ENCODE data around the gene LYSMD4.

The LYSMD4 gene

GRCh38 chr15:99731336-99732123, 1.7 kb downstream of the LYSMD4 start:
- DNase-seq = no peak

DNA sequence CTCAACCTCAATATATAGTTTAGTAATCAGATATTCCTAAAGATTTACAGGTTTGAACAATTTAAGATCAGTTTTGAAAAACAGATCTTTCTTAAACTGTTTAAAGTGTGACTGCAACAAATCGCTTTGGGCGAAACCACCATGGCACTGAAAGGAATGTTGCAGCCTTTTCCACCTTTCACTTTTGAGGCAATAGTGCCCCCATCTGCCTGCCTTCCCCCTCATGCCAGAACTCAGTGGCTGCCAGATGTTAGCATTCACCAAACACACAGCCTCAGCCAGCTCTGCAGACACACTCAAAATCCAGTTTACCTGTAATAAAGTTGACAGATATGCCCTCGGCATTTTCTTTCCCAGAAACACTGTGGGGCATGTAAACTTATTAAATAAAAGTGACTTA, 3.3 kb downstream of the LYSMD4 start:
- peak; percentile 32 for DNase-seq

DNA sequence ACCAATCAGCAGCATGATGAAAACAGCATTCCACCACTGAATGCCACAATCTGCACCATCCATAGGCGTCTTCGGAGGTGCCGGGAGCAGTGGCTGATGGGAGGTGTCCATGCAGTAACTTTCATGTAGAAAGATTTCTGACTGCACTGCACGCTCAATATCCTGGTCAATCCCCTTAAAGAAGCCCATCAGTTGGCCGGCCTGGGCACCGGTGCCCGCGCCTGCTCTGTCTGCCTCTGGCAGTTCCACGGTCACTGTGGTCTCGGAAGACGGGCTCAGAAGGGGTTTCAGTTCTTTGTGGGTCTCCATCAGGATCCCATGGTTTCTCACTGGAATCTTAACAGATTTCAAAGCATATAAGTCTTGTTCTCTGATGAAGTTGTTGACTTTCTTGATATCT, 3.9 kb downstream of the LYSMD4 start:
- DNase-seq = no peak

DNA sequence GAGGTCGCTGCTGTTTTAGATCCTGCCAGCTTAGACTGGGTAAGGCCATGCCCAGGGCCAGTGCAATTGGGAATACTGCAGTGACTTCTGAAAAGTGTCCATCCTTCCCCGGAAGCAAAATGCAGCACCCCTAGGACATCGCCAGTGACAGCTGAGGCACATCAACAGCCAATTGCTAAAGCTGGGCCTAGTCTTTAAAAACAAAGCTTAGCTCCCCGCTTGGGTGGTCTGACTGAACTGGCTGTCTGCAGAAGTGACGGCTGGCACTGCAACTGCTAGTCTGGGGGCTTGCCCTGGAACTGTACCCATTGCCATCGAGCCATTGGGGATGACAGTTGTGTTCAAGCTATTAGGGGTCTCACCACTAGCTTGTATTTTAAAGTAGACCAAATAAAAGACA, 4.3 kb downstream of the LYSMD4 start:
- DNase-seq = no peak

- no peak for DNase-seq
Measured at GRCh38 chr15:99727733-99728132, 5.5 kb downstream of the LYSMD4 start.

- no peak for DNase-seq
Measured at GRCh38 chr15:99727330-99727729, 5.9 kb downstream of the LYSMD4 start.

DNA sequence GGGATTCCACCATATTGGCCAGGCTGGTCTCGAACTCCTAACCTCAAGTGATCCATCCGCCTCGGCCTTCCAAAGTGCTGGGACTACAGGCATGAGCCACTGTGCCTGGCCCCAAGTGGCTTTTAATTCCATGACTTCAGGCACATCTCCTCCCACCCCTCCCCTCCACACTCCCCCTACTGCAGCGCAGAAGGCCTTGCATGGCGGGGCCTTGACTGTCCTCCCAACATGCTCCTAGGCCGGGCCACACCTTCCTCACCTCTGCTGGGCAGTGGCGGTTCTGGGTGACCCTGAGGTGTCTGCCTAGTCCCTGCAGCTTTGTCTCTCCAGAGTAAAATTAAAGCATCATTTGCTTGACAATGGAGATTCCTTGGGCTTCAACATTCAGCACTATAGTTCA, 6.9 kb downstream of the LYSMD4 start:
- DNase-seq = no peak

DNA sequence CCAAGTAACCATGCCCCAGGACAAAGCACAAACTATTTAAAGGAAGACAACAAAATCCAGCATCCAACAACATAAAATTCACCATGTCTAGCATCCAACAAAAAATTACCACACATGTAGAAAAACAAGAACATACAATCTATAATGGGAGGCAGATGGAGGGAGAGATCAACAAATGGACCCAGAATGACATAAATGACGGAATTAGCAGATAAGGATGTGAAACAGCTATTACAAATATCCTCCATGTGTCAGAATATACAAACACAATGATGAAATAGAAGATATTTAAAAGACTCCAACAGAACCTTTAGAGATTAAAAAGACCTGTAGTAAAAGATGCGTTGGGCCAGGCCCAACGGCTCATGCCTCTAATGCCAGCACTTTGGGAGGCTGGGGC, 10.8 kb downstream of the LYSMD4 start:
- no peak for DNase-seq

- DNase-seq = no peak
Measured at GRCh38 chr15:99721896-99722295, 11.3 kb downstream of the LYSMD4 start.

DNA sequence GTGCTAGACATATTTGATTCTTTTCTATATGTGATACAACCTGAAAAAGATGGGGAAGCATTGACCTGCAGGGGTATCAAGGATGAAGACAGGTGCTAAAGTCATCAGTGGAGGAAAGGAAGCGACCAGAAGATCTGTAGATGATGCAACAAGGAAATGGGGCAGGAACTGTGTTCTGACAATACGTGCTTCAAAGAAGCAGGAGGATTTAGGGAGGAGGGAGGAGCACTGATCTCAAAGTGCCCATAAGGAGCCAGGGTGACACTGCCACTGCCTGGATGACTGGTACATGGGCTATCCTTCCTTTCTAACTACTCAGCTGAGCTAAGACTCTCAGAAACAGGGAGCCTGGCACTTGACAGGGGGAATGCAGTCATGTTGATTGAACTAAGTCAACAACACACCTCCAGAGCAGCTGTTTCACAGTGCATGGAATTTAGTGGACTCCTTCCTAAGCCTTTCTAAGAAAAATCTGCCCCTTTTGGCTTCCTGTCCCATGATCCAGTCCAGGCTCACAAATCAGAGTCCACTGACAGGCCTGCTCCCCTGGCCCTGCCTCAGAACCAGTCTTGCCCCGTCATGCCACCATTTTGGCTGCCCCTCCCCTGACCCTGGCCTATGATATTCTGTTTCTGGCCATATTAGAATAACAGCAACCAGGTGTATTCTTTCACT, 12.0 kb downstream of the LYSMD4 start:
- DNase-seq = no peak

DNA sequence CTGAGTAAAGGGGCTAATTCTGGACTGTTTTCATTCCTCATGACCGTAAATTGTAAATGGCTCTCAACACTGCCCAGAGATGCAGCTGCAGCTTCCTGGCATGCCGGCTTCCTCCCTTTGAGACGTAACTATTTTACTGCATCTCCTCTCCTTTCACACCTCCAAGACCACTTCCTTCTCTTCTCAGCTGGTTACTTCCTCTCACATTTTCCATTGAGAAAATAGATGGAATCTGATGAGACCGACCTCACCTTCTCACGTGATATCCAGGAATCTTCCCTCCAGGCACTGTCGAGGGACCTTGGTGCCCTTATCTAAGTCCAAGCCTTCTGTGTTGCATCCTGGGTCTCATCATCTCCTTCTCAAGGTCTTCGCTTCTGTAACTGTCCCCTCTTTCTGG, 12.7 kb downstream of the LYSMD4 start:
- no peak for DNase-seq

- DNase-seq = peak; percentile 67
Measured at GRCh38 chr15:99719096-99719541, 14.1 kb downstream of the LYSMD4 start.

GRCh38 chr15:99718421-99718820, 14.8 kb downstream of the LYSMD4 start:
- DNase-seq = no peak

- no peak for DNase-seq
Measured at GRCh38 chr15:99717161-99718009, 15.9 kb downstream of the LYSMD4 start.

DNA sequence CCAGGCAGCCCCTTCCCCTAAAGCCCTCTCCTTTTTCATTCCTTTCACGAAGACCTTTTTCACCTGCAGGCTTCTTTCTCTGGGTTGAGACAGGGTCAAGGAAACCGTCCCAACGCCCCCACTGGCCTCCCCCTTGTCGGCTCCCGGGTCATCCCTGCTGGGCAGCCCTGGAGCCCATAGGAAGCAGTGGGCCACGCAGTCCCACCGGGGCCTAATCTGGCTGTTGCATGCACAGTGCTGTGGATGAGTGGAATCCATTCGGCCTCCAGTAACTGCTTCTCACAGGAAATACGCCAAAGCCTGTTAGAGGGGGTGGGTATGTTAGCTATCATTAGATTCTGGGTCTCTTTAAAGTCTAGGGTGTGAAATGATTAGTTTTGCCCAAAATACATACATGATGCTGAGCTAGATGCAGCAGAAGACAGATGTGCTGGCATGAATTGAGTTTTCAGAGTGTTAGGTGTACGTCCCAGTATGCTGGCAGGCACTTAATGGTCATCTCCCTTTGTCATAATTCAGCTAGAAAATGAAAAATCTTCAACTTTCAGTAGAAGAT, 16.6 kb downstream of the LYSMD4 start:
- DNase-seq = no peak

- DNase-seq = no peak
Measured at GRCh38 chr15:99712415-99712814, 20.8 kb downstream of the LYSMD4 start.

GRCh38 chr15:99711625-99712024, 21.6 kb downstream of the LYSMD4 start:
- no peak for DNase-seq

DNA sequence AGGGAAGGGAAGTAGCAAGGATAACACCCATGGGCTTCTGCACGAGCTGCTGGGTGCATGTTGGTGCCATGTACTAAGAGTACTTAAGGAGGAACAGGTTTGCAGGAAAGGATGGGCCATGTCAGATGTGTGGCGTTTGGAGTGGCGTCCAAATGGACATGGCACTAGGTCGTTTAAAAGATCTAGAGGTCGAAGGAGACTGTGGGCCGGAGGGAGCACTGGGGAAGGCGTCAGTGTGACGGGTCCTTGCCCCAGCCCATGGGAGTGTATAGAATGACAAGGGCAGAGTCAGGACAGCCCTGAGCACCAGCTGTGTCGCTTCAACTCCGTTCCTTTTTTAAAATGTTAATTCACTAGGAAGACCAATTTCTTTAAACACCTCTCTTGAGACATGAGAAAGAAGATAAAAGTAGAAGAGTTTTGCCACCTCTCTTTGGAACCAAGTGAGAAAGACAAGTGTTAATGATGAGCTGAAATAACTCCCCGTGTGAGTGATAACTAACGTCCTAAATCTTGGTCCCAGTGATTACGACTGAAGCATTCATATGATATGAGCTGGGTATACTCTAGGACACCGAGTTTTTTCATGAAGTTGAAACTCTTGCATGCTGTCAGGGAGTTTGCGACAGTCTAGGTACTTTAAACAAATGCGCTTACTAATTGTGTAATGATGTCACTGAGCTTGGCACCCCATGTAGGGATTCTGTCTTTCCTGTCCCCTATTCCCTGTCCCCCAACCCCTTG, 23.8 kb downstream of the LYSMD4 start:
- DNase-seq = no peak

GRCh38 chr15:99708563-99708962, 24.7 kb downstream of the LYSMD4 start:
- DNase-seq = peak; percentile 77

DNA sequence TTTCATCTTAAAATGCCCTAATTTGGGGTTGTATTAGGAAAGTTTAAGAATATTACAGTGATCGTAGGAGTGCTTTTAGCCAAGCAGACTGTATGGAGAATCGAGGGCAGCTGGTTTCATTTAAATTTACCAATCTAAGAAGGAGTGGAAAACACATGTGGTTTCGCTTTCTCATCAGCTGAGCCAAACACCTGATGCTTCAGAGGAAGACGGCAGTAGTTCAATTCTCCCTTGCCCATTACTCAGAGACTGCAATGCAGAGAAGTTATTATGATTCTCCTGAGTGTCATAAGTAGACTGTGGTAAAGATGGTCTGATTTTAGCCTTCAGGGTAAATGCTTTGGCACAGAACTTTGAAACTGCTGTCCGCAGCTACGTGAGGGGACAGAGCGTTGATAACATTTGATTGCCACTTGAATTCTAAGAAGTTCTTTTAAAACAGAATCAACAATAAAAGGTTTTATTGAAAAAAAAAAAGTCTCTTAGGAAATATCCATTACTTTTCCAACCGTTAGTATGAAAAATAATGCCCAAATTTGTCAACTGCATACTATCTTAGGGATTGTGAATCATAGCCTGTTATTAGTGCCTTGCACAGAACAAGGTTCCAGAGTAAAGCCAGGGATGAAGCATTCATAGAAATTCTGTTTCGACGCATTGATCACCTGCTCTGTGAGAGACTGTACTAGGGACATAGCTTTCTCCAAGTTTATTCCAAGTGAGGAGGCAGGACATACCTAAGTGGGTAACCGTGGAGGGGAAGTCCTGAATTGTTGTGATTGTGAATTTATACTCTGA, 25.6 kb downstream of the LYSMD4 start:
- DNase-seq = peak; percentile 53

DNA sequence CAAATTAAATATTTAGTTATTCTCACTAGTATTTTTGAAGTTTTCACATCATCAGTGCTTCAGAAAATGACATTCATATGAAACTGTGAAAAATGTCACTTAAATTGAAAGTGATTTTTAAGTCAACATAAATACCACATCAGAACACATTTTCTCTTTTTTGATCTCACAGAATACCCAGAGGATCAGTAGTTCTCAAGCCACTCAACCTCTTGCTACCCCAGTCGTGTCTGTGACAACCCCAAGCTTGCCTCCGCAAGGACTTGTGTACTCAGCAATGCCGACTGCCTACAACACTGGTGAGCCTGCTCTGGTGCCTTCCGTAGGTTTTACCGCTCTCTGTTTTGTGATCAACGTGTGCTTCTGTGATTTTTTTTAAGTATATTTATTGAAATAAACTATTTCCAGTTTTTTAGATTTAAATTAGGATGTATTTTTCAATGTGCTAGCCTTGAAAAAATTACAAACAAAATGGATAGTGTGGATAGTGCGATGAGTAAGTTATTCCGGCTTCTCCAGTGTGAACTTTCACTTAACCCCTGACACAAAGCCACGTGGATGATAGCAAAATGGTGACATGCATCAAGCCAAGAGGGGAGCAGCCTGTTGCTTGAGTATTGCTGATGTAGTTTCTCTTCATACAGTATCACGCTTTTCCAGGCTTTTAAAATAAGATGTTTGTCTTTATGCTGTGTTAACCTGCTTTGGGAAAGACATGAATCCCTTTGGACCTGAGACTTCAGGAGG, 26.5 kb downstream of the LYSMD4 start:
- DNase-seq = no peak
